Measurements from ENCODE around the gene GPR65. TPM values are rescaled to one million over a fixed set of nuclear protein-coding genes. Genes with fewer than 3 reads are reported as not detected.
A peak's percentile ranks its signal among the peaks of the same experiment; 100 is the strongest.

Gene GPR65
- total RNA-seq, 4 donors from 2014 or later, result 0.23 to 0.25 (median 0.23) TPM; not detected in 1

DNA sequence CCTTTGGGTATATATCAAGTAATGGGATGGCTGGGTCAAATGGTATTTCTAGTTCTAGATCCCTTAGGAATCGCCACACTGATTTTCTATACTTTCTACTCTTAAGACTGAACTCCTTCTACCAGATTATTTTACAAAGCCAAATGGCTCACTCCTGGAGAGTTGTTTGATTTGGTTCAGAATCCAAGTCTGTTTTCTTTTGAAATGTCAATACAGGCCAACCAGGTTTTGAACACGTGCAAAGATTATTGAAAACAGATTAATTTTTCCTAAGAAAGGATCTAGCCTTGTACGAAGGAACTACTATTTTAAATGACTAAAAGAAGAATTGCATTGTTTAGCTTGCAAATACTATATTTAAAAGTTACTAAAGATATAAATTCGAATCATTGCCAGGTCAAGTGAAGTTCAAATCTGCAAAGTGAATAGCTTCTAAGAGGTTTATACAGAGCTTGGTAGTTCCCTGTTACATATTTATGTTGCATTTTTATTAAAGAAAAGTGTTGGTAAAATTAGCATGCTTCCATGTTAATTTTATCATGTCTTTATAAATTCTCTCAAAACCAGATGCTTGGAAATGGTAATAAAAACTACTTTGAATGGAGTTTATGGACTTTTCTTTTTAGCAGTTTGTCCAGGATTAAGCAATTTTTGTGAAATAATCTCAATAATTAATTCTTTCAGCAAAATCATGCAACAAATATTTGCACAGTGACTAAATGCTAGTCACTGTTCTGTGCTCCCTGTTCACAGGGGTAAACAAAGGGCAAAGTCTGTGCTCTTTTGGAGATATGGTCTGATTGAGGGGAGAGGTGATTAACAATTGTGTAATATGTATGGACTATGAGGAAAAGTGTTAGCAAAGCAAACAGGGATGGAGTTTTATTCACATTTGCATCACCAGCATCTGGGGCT lies 38.9 kb downstream of the GPR65 start:
- intact Hi-C loops (cut with DNase I; ENCODE audit: low total_unique reads), result no loop called here
- WGBS, 2 donors, result 65 to 67% methylated on average over 4 of the region's 4 CpGs
- DNase-seq (ENCODE audit: low spot score in 2 of 2), result no peak
- TF ChIP-seq, protein P1, sequence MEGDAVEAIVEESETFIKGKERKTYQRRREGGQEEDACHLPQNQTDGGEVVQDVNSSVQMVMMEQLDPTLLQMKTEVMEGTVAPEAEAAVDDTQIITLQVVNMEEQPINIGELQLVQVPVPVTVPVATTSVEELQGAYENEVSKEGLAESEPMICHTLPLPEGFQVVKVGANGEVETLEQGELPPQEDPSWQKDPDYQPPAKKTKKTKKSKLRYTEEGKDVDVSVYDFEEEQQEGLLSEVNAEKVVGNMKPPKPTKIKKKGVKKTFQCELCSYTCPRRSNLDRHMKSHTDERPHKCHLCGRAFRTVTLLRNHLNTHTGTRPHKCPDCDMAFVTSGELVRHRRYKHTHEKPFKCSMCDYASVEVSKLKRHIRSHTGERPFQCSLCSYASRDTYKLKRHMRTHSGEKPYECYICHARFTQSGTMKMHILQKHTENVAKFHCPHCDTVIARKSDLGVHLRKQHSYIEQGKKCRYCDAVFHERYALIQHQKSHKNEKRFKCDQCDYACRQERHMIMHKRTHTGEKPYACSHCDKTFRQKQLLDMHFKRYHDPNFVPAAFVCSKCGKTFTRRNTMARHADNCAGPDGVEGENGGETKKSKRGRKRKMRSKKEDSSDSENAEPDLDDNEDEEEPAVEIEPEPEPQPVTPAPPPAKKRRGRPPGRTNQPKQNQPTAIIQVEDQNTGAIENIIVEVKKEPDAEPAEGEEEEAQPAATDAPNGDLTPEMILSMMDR (IDR thresholded peaks at IDR 0.05), result no peak
- no peak for TF ChIP-seq POLR2A (IDR thresholded peaks at IDR 0.05)
- H3K4me3 ChIP-seq (ENCODE audit: low read depth, poor library complexity, severe bottlenecking), result no peak overlapping the region

DNA sequence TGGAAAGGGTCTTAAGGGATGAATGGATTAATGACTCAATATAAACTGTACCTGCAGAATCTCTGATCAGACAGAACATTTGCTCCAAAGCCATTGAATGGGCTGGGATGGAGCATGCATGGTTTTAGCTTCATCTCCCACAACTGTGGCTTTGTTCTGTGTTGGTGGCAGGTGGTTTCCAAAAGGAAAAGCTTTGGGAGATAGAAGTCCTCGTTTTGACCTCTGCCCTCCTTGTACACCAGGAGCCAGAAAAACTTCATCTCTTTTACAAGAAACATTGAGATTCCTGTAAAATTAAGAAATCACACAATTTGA lies 39.5 kb downstream of the GPR65 start:
- intact Hi-C loops (cut with DNase I; ENCODE audit: low total_unique reads), result no loop called here
- WGBS, 2 donors, result 35 to 48% methylated on average over 1 of the region's 1 CpG
- no peak for TF ChIP-seq POLR2A (IDR thresholded peaks at IDR 0.05)
- no peak overlapping the region for H3K4me3 ChIP-seq (ENCODE audit: low read depth, poor library complexity, severe bottlenecking)
- no peak for DNase-seq (ENCODE audit: low spot score in 2 of 2)

DNA sequence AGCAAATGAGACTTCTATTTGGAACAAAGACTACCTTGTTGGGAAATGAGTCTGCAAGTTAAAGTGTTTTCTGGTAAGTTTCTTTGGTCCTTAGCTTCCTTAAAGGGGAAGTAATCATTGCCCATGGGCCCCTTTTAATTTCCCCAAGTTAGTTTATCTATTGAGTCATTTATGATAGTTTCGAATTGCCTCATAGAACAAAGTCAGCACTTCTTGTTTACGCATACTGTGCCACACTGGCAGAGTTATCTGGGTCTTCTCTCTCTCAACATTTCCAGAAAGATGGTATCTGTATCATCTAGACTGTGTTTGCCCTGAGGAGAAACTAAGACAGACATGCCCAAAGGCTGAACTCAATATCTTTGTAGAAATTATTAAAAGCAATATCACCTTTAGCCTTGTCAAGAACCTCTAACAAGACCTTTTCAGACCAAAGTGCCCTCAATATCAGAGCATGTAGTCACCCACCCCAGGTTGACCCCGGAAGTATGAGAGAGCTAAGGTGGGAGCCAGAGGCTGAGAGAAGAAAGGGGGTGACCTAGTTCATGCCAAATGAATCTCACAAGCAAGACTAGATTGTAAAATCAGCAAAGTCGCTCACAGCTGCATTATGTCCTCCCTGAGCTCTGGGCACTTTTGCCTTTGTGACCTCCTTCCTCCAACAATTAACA lies 40.0 kb downstream of the GPR65 start:
- intact Hi-C loops (cut with DNase I; ENCODE audit: low total_unique reads), result no loop called here
- DNase-seq (ENCODE audit: low spot score in 2 of 2), result no peak
- 72 to 79% methylated on average over 4 of the region's 4 CpGs for WGBS, 2 donors
- H3K4me3 ChIP-seq (ENCODE audit: low read depth, poor library complexity, severe bottlenecking), result no peak overlapping the region
- TF ChIP-seq POLR2A (IDR thresholded peaks at IDR 0.05), result no peak

- WGBS, 2 donors, result 60 to 87% methylated on average over 3 of the region's 3 CpGs
- intact Hi-C loops (cut with DNase I; ENCODE audit: low total_unique reads), result no loop called here
- no peak overlapping the region for H3K4me3 ChIP-seq (ENCODE audit: low read depth, poor library complexity, severe bottlenecking)
- DNase-seq (ENCODE audit: low spot score in 2 of 2), result peak in 1 of 2 donors; percentile 27
- no peak for TF ChIP-seq POLR2A (IDR thresholded peaks at IDR 0.05)
- TF ChIP-seq, protein P1 (IDR thresholded peaks at IDR 0.05), result no peak
These were observed 40.8 kb downstream of the GPR65 start for GRCh38 chr14:88045705-88046104.

GRCh38 chr14:88048351-88048750 lies 43.4 kb downstream of the GPR65 start:
- intact Hi-C loops (cut with DNase I; ENCODE audit: low total_unique reads), result no loop called here
- no peak for DNase-seq (ENCODE audit: low spot score in 2 of 2)
- 75 to 80% methylated on average over 1 of the region's 1 CpG for WGBS, 2 donors
- no peak for TF ChIP-seq POLR2A (IDR thresholded peaks at IDR 0.05)
- no peak overlapping the region for H3K4me3 ChIP-seq (ENCODE audit: low read depth, poor library complexity, severe bottlenecking)

GRCh38 chr14:88049266-88049665 lies 44.3 kb downstream of the GPR65 start:
- TF ChIP-seq, protein P1 (IDR thresholded peaks at IDR 0.05), result no peak
- TF ChIP-seq POLR2A (IDR thresholded peaks at IDR 0.05), result no peak
- no peak overlapping the region for H3K4me3 ChIP-seq (ENCODE audit: low read depth, poor library complexity, severe bottlenecking)
- 47 to 63% methylated on average over 1 of the region's 1 CpG for WGBS, 2 donors
- intact Hi-C loops (cut with DNase I; ENCODE audit: low total_unique reads), result no loop called here
- DNase-seq (ENCODE audit: low spot score in 2 of 2), result no peak

DNA sequence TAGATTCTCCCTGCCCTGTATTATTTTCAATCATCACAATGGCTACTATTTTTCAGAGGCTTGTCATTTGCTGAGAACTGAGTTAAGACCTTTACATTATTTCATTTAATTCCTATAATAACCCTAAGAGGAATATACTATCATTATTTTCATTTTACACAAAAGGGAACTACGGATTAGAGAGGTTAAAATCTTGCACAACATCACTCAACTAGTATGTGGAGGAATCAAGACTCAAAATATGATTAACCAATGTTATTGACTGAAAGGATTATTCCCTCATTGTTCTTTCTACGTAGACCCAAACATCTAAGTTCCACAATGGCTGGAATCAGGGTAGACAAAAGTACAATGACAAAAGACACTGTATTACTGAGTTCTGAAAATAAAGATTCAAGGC lies 45.0 kb downstream of the GPR65 start:
- TF ChIP-seq, protein P1 (IDR thresholded peaks at IDR 0.05), result no peak
- no peak for TF ChIP-seq POLR2A (IDR thresholded peaks at IDR 0.05)
- intact Hi-C loops (cut with DNase I; ENCODE audit: low total_unique reads), result no loop called here
- DNase-seq (ENCODE audit: low spot score in 2 of 2), result no peak
- 56 to 64% methylated on average over 2 of the region's 2 CpGs for WGBS, 2 donors
- no peak overlapping the region for H3K4me3 ChIP-seq (ENCODE audit: low read depth, poor library complexity, severe bottlenecking)

All from lower leg skin (tissue), 4 donors.